Measurements from ENCODE around the gene DDX5.
A peak's percentile ranks its signal among the peaks of the same experiment; 100 is the strongest.
"Not testable (repeated sequence)": the region's sequence is repeated elsewhere in the genome, so short reads cannot be mapped to it uniquely, and the experiment has no call there.

Gene DDX5

GRCh38 chr17:64491034-64491860 is 14.8 kb downstream of the DDX5 start:
- DNase-seq = peak; percentile 53

- DNase-seq = no peak
These were observed 17.8 kb downstream of the DDX5 start for GRCh38 chr17:64488301-64488700.

- DNase-seq = no peak
These were observed 21.7 kb downstream of the DDX5 start for GRCh38 chr17:64484380-64484779.

- no peak for DNase-seq
These were observed 25.1 kb downstream of the DDX5 start for GRCh38 chr17:64480951-64481350.

GRCh38 chr17:64477849-64478248 is 28.2 kb downstream of the DDX5 start:
- no peak for DNase-seq

GRCh38 chr17:64472564-64472963 is 33.5 kb downstream of the DDX5 start:
- no peak for DNase-seq

GRCh38 chr17:64471440-64471839 is 34.6 kb downstream of the DDX5 start:
- no peak for DNase-seq

- no peak for DNase-seq
These were observed 35.5 kb downstream of the DDX5 start for GRCh38 chr17:64470625-64471024.

GRCh38 chr17:64466834-64467233 is 39.3 kb downstream of the DDX5 start:
- not testable (repeated sequence) for DNase-seq

- DNase-seq = no peak
These were observed 39.9 kb downstream of the DDX5 start for GRCh38 chr17:64466019-64466735.

GRCh38 chr17:64461788-64462187 is 44.3 kb downstream of the DDX5 start:
- no peak for DNase-seq

- no peak for DNase-seq
These were observed 45.1 kb downstream of the DDX5 start for GRCh38 chr17:64460955-64461354.

- DNase-seq = not testable (repeated sequence)
These were observed 46.3 kb downstream of the DDX5 start for GRCh38 chr17:64459818-64460217.

- DNase-seq = no peak
These were observed 46.8 kb downstream of the DDX5 start for GRCh38 chr17:64459284-64459747.

GRCh38 chr17:64458756-64459155 is 47.3 kb downstream of the DDX5 start:
- DNase-seq = no peak

- no peak for DNase-seq
These were observed 48.9 kb downstream of the DDX5 start for GRCh38 chr17:64457156-64457555.

- no peak for DNase-seq
These were observed 49.9 kb downstream of the DDX5 start for GRCh38 chr17:64455993-64456885.

GRCh38 chr17:64449545-64449944 is 56.5 kb downstream of the DDX5 start:
- no peak for DNase-seq

GRCh38 chr17:64448665-64449512 is 57.2 kb downstream of the DDX5 start, which contains the start of gene MILR1:
Gene MILR1 (plus strand): TSS chr17:64449115. CDS start chr17:64449169, 54 bp downstream.
- DNase-seq = no peak
